ENCODE data around the gene PAX8.

DNA sequence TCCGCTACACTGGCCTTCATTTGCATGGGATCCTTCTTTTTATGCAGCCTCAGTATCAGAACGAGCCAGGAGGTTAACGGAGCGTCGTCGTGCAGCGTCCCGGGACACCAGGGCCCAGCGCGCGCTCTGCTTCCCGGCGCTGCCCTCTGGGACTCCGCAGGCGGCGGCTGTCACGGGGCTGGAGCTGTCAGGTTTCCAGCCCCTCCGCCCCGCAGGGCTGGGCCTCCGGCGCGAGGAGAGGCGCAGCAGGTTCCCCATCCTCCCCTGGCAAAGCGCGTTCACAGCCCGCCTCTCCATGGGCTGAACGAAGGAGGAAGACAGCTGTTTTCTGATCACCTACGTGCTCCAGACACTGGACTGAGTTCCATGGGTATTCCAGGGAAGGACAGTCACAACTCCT is 12.5 kb upstream of the PAX8 start:
- TF ChIP-seq POLR2AphosphoS5 (IDR thresholded peaks at IDR 0.05; ENCODE audit: low read depth, low read length), result no peak
- TF ChIP-seq POLR2A (IDR thresholded peaks at IDR 0.05; ENCODE audit: low read depth, low read length), result no peak
- TF ChIP-seq TAF1 (IDR thresholded peaks at IDR 0.05; ENCODE audit: borderline replicate concordance, low read depth, low read length), result no peak

All from GM12892 (cell line).